ENCODE data around the gene TMEM266.

GRCh38 chr15:76195506-76196268 lies 135.9 kb downstream of the TMEM266 start:
- no peak for TF ChIP-seq CTCF (conservative IDR thresholded peaks at IDR 0.05; ENCODE audit: low read length)
- TF ChIP-seq EZH2phosphoT487 (IDR thresholded peaks at IDR 0.05; ENCODE audit: borderline replicate concordance), result no peak
